ENCODE data around the gene CPLANE1.

CPLANE1 gene

GRCh38 chr5:37056762-37057161, 192.4 kb downstream of the CPLANE1 start:
- H3K9me3 ChIP-seq = no peaks in the 10 kb centered on the region
- DNase-seq (ENCODE audit: low spot score in 2 of 2) = no peak
- peaks cover 12% of the 10 kb centered on the region for H3K4me1 ChIP-seq
- peaks cover 18% of the 10 kb centered on the region for H3K36me3 ChIP-seq (replicated peaks)
- H3K4me3 ChIP-seq = no peak overlapping the region
- in situ Hi-C loops (cut with MboI; ENCODE audit: low sequenced_read_pairs) = no loop called here
- H3K27me3 ChIP-seq (ENCODE audit: low read depth) = no peaks in the 10 kb centered on the region
